OCI-M1 (cell line): ENCODE data around the gene ITSN2.
A peak's percentile ranks its signal among the peaks of the same experiment; 100 is the strongest.

Source experiments
- DNase-seq: peaks from one replicate; lab custom pipeline; 2025; lab: John Stamatoyannopoulos, UW

Gene ITSN2

GRCh38 chr2:24269265-24269664 is 91.1 kb downstream of the ITSN2 start:
- DNase-seq, result no peak

- DNase-seq, result no peak
Measured at GRCh38 chr2:24265212-24265611, 95.1 kb downstream of the ITSN2 start.

- DNase-seq, result peak; percentile 6
Measured at GRCh38 chr2:24262421-24262970, 97.8 kb downstream of the ITSN2 start.

GRCh38 chr2:24261441-24261840 is 98.9 kb downstream of the ITSN2 start:
- peak; percentile 46 for DNase-seq

- no peak for DNase-seq
Measured at GRCh38 chr2:24259316-24259715, 101.0 kb downstream of the ITSN2 start.

DNA sequence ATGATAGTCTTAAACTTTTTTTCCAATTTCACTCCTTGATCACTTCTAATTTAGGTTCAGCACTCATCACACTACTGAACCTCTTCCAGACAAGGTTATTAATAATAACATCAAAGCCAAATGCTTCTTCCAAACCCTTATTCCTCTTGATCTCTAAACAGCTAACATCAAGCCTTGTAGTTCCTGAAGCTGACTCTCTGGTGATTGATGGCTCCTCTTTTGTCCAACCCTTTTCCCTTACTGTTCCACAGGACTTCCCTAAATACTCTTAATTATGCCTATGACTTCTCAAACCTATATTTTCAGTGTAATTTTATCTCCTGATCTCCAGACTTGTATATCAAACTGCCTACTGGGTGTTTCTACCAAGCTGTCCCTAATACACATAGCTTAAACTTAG is 101.6 kb downstream of the ITSN2 start:
- DNase-seq, result no peak

DNA sequence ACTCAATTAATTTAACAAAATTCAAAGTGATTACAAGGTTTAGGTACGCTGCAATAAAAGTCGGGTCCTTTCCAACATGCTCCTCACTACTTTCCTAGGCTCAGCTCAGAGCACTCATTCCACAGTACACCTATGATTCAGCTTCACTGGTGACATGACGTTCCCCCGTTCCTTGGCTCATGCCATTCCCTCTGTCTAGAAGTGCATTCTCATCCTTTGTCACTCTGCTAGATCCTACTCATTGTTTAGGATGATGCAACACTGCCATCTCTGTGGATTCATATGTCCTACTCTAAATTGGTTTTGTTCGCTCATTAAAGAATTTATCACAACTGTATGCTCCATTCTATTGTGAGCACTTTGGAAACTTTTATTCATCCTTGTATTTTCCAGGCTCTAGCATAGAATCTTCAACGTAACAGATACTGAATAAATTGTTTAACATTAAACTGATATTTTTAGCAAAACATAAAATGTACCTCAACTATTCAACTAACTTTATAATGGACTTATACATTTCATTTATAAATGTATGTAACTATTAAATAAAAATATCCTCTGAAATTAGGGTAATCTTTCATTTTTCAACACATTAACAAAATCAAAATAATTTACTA is 106.9 kb downstream of the ITSN2 start:
- DNase-seq, result peak; percentile 62

DNA sequence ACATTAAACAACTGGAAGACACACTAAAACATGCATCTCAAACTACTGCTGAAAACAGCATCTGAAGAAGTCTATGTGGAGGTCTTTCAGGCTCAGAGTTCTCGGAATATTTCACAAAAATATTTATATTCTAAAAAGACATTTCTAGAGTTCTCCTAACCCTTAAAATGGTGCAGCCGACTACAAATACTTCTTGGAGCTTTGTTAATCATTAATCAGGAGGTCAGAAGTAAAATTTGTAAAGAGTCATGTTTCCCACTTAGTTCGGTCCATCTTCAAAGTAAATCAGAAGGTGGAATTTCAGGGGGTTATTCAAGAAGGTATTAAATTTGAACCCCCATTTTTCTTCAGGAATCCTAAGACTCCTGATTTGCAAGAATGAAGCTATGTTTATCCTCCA is 112.7 kb downstream of the ITSN2 start:
- no peak for DNase-seq

DNA sequence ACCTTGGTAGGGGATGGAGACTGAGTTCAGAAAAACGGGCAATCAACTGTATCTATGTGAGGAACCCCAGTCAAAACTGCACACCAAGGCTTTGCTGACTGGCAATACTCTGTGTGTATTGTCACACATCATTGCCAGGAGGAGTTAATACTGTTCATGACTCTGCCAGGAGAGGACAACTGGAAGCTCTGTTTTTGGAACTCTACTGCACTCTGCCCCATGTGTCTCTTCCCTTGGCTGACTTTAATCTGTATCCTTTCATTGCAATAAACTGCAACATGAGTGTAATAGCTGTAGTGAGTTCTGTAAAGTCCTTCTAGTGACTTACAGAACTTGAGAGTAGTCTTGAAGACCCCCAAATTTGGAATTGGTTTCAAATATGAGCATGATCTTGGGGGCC is 113.2 kb downstream of the ITSN2 start:
- no peak for DNase-seq

GRCh38 chr2:24245986-24246776 is 114.2 kb downstream of the ITSN2 start:
- no peak for DNase-seq

- no peak for DNase-seq
Measured at GRCh38 chr2:24241528-24241927, 118.8 kb downstream of the ITSN2 start.

- no peak for DNase-seq
Measured at GRCh38 chr2:24239553-24239952, 120.8 kb downstream of the ITSN2 start.

DNA sequence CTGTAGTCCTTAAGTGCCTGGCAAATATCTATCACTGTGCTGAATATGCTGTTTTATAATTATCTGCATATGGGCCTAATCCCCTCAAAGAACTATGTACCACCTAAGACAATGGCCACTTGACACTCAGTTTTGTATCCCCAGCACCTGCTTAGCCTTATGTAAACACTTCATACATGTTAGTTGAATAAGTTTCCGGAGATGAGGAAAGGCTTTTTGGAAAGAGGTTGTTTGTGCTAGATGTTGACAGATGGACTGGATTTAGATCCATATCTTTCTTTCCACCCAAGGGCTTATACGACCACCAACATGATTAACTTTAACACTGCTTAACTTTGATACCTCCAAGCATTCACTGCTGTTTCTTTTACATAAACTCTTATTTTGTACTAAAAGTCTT is 122.2 kb downstream of the ITSN2 start:
- DNase-seq, result no peak

- DNase-seq, result no peak
Measured at GRCh38 chr2:24237313-24237712, 123.0 kb downstream of the ITSN2 start.

DNA sequence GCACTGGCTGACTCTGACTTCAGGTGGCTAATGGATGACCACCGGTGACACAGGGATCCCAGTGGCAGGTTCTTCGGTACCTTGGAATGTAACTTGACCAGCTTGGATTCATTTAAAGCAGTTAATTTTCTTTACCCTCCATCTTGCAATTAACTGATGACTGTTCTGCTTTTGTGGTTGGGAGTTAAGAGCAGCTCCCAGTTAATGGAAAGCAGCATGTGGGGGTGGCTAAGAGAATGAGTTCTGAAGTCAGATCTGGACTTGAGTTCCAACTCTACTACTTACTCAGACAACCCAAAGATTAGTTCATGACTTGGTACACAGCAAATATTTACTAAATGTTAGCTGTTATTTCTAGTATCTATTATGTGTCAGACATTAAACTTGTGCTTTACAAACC is 127.0 kb downstream of the ITSN2 start:
- no peak for DNase-seq

DNA sequence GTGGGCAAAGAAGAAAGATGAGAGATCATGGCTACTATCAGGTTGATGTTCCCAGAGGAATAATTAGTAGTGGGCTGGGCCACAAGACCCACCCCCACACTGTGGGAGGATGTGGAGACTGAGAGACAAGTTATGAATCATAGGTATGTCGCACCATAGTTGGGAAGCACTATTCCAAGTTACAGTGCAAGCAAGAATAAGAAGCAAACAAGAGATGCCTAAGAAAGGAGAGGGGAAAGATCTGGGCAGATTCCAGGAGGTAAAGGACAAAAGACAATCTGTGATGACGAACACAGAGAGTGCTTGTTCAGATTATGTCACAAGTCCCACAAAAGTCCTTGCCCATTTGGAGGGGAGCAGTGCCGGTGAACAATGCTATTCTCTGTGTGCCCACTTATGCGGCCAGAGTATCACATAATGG is 128.9 kb downstream of the ITSN2 start:
- no peak for DNase-seq

DNA sequence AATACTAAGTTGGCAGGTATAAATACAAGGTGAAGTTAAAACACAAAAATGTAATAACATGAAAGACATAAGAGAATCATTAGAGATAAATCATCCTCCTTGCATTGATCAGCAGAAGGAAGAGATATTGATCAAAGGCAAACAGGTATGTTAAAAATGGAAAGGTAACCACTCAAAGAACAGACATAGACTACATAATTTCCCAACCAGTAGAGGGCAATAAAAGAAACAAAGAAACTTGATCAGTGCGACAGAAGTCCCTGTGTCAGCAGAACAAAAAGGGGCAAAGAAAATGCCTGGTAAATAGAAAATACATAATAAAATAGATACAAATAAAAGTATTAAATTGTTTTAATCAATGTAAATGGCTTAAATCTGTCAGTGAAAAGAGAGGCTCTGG is 131.9 kb downstream of the ITSN2 start:
- DNase-seq, result peak; percentile 56

GRCh38 chr2:24225499-24226242 is 134.7 kb downstream of the ITSN2 start:
- no peak for DNase-seq

- no peak for DNase-seq
Measured at GRCh38 chr2:24222946-24223345, 137.4 kb downstream of the ITSN2 start.

DNA sequence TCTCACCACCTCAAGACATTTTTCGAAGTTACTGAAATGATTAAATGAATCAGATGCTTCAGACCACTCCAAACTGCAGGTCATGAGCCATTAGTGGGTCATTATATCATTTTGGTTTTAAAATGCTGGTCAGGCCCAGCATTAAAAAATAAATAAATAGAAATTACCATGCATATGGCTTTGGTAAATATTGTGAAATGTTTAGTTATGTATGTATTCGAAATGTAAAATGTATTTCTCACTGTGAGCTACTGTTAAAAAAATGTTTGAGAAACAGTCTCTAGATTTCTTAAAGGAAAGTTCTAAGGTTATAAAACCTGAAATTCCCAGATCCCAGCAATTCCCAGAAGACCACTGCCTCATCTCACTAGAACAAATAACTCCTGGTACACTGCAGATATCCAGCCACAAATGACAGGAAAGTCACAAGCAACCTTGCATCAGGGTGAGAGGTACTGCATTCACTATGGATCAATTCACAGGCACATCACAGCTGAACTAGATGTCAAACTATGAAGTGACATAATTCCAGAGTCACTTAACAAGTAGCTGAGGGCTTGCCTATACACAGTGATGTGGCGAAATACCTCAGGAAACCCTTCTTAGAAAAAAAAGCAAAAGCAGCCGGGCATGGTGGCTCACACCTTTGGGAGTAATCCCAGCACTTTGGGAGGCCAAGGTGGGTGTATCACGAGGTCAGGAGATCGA is 138.8 kb downstream of the ITSN2 start:
- DNase-seq, result no peak

DNA sequence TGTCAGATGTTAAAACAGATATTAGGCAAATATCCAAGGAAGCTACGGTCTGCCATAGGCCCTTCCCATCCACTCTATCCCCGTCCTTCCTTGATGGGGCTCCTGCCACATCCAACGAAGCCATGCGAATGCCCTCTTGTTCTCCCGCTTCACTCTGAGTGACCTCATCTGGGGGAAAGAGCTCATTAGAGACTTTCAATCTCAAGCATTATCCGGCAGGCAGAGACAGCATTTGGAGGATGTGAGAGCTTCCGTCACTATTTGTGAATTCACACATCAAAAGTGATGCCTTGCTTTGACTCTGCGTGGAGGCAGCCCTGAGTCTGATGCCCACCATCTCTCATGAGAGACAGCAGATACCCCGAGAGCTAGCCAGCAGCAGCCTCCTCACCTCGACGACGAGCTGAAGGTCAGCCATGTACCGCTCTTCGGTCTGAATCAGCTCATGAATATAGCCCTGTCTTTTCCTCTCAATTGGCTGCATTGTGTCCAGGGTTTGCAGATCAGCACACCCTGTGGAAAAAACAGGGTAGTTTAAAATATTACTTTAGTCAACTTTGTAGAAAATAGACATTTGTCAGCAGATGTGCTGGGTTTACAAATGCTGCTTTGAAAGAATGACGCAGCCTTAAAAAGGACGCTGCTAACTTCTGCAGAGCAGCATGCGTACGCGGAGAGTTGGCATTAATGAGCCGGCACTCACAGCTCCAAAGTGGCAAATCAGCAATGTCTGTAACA is 139.6 kb downstream of the ITSN2 start:
- no peak for DNase-seq
